ENCODE data around the gene LAMA5. TPM values are rescaled to one million over a fixed set of nuclear protein-coding genes. Genes with fewer than 3 reads are reported as not detected.

LAMA5 gene
- total RNA-seq, 1 donor from 2014 or later: 232 TPM

DNA sequence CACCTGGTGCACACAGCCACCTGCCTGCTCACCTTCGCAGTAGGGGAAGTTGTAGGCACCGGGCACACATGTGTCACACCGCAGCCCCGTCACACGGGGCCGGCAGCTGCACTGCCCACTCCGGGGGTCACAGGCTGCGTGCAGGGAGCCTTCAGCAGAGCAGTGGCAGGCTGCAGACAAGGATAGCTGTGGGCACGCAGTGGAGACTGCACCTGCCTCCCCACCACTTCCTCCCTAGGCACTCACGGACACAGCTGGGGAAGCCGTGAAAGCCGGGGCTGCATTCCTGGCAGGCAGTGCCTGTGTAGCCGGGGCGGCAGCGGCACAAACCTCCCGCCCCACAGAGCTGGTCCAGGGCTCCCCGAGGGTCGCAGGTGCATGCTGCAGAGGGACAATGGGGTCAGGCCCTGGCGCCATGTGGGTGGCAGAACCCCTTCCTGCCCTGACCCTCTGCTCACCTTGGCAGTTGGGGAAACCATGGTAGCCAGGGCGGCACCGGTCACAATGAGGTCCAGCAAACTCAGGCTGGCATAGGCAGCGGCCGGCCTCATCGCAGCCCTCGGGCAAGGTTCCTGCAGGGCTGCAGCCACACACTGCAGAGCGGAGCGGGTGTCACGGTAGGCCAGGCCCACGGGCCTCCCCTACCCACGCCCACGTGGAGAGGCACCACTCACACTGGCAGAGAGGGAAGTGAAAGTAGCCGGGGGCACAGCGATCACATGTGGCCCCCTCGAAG is 29.4 kb downstream of the LAMA5 start:
- no peak for DNase-seq (ENCODE audit: low spot score)
- intact Hi-C loops (cut with DNase I): no loop called here
- ATAC-seq: peak; percentile 16

- DNase-seq (ENCODE audit: low spot score) (no peak), ATAC-seq (no peak)
- intact Hi-C loops (cut with DNase I): no loop called here
Observed at GRCh38 chr20:62336775-62337557, 30.1 kb downstream of the LAMA5 start.

DNA sequence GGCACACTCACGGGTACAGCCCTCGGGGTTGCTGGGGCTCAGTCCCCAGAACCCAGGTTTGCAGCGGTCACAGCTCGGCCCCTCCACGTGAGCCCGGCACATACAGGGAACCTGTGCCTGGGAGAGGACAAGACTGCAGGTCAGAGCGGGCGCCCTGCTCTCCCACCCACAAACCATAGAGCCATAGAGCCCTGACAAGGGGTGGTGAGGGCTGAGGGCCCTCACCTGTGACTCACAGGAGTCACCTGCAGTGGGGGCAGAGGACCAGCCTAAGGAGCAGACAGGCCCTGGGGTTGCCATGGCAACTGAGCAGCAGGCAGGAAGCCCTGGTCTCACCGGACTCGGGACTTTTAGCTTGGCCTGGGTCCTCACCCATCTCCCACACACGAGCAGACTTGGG is 30.8 kb downstream of the LAMA5 start:
- DNase-seq (ENCODE audit: low spot score) (no peak), ATAC-seq (no peak)

DNA sequence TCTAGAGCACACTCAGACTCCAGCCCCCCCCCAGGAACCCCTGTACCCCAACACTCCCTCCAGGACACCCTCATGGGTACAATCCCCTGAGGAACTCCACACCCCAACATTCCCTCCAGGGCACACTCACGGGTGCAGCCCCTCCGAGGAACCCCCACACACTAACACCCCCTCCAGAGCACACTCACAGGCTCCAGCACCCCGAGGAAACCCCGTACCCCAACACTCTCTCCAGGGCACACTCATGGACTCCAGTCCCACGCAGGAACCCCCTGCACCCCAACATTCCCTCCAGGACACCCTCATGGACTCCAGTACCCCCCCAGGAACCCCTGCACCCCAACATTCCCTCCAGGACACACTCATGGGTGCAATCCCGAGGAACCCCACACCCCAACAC is 31.6 kb downstream of the LAMA5 start:
- intact Hi-C loops (cut with DNase I): no loop called here
- DNase-seq (ENCODE audit: low spot score) (no peak), ATAC-seq (no peak)

More for the DNA sequence above, 30.8 kb downstream of the LAMA5 start:
- intact Hi-C loops (cut with DNase I): no loop called here

DNA sequence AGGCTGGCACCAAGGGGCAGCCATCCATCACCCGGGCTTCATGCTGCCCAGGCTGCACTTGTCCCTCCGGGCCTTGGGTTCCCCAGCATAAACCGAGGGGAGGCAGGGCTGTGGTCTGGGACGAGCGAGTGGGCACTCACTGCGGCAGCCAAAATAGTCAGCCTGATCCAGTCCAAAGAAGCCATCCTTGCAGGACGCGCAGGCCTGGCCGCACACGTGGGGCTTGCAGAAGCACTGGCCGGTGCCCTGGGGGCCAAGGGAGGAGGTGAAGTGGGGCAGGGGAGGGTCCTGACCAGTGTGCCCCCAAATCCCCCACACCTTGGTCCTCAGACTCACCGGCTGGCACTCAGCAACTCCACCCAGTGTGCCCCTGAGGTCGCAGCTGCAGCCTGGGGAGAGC is 32.2 kb downstream of the LAMA5 start:
- no peak for ATAC-seq
- DNase-seq (ENCODE audit: low spot score): no peak
- intact Hi-C loops (cut with DNase I): no loop called here

DNA sequence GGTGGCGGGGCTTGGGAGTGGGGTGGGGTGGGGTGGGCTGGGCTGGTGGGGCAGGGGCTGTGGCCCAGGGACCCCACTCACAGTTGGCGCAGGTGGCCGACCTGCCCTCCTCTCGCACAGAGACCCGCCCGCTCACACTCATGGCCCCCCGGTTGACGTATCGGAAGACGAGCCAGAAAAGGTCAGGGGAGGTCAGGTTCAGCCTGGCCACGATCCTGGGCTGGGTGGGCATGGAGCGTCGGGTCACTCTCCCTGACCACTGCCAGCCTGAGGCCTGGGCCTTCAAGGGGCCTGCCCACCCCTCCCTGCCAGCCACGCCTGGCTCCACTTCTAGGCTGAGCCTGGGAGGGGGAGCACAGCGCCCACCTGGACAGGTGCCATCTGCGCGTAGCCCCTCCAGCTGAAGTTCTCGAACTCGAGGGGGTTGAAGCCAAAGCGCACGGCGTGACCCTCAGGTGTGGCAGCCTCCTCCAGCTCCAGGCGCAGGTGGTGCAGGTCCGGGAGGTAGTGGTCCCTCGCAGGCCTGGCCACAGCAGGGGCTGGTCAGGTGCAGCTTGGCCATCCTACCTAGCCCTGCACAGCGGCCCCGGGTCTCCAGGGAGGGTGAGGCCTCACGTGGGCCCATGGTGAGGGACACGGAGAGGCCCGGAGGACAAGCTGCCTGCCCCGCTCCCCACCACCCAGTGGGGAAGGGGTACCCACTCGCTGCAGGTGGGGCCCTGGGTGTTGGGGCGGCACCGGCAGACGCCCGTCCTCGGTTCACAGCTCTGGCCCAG is 33.1 kb downstream of the LAMA5 start:
- intact Hi-C loops (cut with DNase I): no loop called here
- DNase-seq (ENCODE audit: low spot score) (no peak), ATAC-seq (no peak)

DNA sequence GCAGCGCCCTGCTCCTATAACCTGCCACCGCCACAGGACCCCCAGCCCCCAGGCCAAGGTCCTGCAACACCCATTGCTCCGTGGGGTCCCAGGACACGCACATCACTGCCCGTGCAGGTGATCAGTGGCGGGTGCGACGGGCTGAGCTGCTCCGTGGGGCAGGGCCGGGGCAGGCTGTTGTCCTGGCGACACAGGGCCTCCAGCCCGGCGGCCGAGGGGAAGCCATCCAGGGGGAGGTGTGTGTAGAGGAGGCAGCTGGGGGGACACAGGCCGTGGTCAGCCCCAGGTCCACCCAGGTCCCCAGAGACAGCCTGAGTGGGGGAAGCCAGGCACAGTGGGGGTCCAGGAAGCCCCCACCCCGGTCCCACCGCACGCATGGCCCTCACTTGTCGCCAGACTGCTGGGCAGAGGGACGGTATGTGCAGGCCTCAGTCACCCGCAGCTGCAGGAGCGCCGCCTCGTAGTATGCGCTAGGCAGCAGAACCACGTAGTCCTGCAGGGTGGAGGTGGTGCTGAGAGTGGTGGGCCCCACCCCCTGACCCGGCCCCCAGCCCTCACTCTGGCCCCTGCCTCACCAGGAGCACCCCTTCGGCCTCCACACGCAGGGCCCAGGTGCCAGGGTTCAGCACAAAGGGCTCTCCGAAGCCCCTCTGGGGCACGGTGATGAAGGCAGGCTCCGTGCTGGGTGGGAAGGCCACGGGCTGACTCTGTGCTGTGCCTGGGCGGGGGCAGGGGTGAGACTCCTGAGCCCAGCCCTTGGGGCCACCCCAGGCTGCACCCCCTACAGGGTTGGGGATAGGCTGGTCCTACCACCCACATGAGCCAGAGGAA is 33.9 kb downstream of the LAMA5 start:
- intact Hi-C loops (cut with DNase I): no loop called here
- ATAC-seq: no peak
- DNase-seq (ENCODE audit: low spot score): no peak

GRCh38 chr20:62332421-62332820 is 34.7 kb downstream of the LAMA5 start:
- no peak for ATAC-seq
- intact Hi-C loops (cut with DNase I): no loop called here

DNA sequence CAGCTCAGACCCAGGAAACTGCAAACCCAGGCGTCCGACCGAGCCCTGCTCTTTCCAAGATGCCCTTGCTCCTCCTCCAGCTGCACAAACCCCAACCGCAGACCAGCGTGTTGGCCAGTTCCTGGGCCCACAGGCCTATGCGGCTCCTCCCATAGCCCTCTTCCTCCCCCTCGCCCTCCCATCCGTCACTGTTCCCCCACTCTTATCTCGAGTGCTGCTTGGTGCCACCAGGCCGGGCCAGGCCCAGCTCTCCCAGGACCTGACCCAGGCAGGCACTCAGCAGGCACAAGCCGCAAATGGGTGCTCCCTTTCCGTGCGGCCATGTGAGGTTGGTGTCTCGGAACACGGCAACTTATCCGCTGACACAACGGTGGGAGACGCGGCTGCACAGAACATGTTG is 35.8 kb downstream of the LAMA5 start:
- intact Hi-C loops (cut with DNase I): no loop called here
- ATAC-seq (no peak), DNase-seq (ENCODE audit: low spot score) (no peak)

More at GRCh38 chr20:62332421-62332820, 34.7 kb downstream of the LAMA5 start:
- no peak for DNase-seq (ENCODE audit: low spot score)

DNA sequence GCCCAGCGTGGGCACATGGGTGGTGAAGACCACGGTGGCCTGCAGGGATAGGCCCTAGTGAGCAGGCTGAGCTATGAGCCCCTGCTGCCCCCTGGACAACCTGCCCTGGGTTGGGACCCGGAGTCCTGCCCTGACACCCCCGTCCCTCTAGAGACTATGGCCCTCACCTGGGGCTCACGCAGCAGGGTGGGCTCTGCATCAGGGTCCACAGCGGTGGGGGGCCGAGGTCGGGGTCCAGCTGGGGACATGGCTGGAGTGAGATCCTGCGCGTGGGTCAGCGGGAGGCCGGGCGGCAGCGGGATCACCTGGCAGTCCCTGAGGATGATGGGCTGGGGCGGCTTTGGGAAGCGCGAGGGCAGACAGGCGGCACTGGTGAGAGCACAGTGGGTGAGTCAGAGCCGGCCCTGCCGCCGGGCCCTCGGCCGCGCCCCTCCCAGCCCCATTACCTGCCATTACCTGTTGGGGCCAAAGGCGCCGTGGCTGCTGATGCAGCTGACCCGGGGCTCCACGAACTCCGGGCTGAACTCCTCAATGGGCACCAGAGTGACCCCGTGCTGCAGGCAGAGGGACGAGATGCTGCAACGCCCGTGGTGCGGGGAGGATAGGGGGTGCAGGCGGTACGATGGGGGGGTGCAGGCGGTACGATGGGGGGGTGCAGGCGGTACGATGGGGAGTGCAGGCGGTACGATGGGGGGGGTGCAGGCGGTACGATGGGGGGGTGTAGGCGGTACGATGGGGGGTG is 36.4 kb downstream of the LAMA5 start:
- DNase-seq (ENCODE audit: low spot score) (no peak), ATAC-seq (no peak)
- intact Hi-C loops (cut with DNase I): no loop called here

GRCh38 chr20:62329389-62330377 is 37.4 kb downstream of the LAMA5 start:
- no peak for DNase-seq (ENCODE audit: low spot score)
- no peak for ATAC-seq
- intact Hi-C loops (cut with DNase I): no loop called here

DNA sequence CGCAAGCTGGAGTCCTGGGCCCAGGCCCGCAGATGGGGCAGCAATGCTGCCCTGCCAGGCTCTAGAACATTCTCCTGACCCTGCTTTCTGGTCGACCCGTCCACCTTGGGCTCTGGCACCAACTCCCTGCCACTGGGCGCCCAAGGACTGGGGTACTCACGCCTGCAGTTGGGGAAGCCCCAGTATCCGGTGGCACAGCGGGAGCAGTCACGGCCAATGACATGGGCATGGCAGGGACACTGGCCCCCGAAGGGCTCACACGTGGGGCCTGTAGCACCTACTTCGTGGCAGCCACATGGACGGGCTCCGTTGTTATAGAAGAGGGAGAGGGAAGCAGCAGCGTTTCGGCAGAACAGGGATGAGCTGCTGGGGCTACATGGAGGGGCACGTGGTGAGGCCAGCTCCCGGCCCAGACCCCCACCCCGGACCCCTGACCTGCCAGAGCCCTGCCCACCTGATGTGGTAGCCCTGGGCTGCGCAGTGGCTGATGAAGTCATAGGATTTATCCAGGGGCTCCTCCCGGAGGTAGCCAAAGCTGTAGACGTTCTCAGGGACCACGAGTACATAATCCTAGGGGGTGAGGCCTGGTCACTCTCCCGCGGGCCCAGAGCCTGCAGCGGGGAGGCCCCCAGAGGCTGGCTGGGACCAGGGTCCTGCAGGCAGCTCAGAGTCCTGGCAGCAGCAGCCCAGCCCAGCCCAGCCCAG is 38.3 kb downstream of the LAMA5 start:
- ATAC-seq (no peak), DNase-seq (ENCODE audit: low spot score) (no peak)
- intact Hi-C loops (cut with DNase I): no loop called here

DNA sequence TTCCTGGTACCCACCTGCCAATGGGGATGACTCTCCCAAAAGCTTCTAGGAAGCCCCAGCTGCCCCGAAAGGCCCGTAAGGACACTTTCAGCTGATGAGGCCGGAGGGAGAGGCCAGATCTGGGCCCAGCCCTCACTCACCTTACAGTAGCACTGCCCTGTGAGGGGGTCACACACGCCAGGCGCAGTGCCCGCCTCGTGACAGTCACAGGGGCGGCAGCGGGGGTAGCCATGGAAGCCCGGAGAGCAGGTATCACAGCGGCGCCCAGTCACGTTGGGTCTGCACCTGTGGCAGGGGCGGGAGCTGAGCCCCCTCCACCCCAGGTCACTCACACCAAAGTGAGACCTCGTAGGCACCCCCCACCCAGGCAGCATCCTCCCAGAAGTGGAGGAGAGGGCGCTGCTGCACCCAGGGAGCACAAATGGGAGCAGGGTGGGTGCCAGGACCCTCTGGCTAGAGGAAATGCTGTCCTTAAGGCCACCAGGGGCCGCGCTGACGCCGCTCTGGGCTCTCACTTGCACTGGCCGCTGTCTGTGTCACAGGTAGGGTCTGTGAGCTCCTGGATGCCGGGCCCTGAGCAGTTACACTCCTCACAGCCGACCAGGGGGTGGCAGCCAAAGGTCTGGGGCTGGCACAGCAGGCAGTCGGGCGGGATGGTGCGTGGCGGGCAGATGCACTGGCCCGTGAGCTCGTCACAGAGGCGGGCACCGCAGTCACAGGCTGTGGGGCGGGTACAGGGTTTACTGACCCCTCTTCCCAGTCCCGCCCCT is 39.2 kb downstream of the LAMA5 start:
- ATAC-seq: no peak
- DNase-seq (ENCODE audit: low spot score): no peak
- intact Hi-C loops (cut with DNase I): no loop called here

- no peak for DNase-seq (ENCODE audit: low spot score)
- intact Hi-C loops (cut with DNase I): no loop called here
- ATAC-seq: no peak
Observed at GRCh38 chr20:62326959-62327725, 40.0 kb downstream of the LAMA5 start.

DNA sequence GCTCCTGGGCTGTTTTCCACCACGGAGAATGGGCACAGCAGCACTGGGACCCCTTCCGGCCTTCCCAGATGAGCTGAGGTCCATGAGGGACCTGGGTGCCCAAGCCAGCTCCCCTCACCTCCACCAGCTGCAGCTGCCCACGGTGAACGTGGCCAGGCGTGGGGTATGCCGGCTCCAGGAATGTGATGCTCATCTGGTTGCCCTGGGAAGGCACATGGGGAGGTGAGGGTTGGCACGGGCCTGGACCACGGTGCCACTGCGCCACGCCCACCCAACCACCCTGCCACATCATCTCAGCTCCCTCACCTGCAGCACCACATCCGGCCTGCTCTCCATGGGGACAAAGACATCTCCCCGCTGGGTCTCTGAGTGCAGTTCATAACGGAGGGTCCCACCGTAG is 40.6 kb downstream of the LAMA5 start:
- ATAC-seq (no peak), DNase-seq (ENCODE audit: low spot score) (no peak)
- intact Hi-C loops (cut with DNase I): no loop called here
